NCI-H1930 (cell line): Measurements from ENCODE around the gene RFTN1.

Experiments
- DNase-seq, 2 experiments: peaks; one replicate each; lab custom pipeline; 2025; lab: John Stamatoyannopoulos, UW

The RFTN1 gene

GRCh38 chr3:16513141-16514020 lies at the start of gene RFTN1:
TSS of gene RFTN1 (minus strand) at chr3:16513699. CDS start at chr3:16493869, 19,830 bp downstream.
- DNase-seq, result no peak

- no peak for DNase-seq
Observed at GRCh38 chr3:16559653-16560365, 46.3 kb upstream of the RFTN1 start.

- no peak for DNase-seq
Observed at GRCh38 chr3:16554126-16554525, 40.6 kb upstream of the RFTN1 start.

DNA sequence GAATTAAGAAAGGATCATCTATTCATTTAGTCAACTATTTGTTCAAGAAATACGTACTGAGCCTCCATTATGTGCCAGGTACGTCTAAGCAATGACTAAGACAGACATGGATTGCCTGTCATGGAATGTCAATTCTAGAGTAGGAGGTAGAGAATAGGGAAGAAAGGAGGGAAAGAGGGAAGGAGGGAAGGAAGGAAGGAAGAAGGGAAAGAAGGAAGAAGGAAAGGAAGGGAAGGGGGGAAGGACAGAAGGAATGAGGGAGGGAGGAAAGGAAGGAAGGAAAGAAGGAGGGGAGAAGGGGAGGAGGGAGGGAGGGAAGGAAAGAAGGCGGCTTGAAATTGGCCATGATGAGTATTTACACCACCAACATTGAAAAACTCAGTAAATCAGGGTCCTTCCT lies 39.3 kb upstream of the RFTN1 start:
- DNase-seq, result no peak

DNA sequence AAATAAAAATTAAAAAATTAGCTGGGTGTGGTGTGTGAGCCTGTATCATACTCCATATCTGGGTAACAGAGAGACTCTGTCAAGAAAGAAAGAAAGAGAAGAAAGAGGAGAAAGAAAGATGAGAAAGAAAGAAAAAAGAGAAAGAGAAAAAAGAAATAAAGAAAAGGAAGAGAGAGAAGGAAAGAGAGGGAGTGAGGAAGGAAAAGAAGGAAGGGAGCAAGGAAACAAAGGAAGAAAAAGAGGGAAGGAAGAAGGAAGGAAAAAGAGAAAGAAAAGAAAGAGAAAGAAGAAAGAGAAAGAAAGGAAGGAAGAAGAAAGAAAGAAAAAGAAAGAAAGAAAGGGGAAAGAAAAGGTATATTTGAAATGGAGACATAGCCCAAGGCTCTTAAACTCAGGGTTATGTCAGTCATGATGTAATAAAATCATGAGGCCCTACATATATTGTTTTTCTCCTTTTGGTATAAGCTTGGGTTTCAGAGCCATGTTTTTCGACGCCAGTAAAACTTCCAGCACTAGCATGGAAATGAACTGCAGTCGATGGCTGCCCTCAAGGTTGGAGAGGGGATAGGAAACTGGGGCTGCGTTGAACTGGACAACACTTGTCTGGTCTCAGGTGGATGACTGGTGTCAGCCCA lies 38.0 kb upstream of the RFTN1 start:
- no peak for DNase-seq

GRCh38 chr3:16550676-16551341 lies 37.3 kb upstream of the RFTN1 start:
- peak; percentile 59 to 68 for DNase-seq

DNA sequence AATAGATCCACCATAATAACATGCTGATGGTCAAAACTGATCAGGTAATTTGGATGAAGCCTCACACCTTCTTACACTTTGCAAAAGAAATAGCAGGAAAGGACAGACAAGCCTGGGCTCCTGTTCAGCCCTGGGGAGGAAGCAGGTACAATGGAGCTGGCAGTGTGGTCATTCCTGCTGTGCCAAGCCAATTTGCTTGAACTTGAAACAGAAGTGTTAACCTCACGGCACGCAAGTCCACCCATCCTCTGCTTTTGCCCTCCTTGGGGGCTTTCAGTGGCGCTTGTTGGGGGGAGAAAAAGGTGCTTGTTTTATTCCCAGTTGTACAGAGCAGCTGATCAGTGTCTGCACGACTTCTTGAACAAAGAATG lies 36.8 kb upstream of the RFTN1 start:
- no peak for DNase-seq

DNA sequence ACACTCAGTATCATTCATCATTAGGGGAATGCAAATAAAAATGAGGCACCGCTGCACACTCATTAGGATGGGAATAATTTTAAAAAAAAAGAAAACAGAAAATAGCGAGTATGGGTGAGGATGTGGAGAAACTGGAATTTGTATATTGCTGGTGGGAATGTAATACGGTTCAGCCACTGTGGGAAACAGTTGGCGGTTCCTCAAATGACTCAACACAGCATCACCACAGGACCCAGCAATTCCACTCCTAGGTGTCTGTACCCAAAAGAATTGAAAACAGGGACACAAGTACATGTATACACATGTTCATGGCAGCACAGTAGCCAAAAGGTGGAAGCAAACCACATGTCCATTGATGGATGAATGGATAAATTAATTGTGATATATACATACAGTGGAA lies 35.2 kb upstream of the RFTN1 start:
- DNase-seq, result no peak

DNA sequence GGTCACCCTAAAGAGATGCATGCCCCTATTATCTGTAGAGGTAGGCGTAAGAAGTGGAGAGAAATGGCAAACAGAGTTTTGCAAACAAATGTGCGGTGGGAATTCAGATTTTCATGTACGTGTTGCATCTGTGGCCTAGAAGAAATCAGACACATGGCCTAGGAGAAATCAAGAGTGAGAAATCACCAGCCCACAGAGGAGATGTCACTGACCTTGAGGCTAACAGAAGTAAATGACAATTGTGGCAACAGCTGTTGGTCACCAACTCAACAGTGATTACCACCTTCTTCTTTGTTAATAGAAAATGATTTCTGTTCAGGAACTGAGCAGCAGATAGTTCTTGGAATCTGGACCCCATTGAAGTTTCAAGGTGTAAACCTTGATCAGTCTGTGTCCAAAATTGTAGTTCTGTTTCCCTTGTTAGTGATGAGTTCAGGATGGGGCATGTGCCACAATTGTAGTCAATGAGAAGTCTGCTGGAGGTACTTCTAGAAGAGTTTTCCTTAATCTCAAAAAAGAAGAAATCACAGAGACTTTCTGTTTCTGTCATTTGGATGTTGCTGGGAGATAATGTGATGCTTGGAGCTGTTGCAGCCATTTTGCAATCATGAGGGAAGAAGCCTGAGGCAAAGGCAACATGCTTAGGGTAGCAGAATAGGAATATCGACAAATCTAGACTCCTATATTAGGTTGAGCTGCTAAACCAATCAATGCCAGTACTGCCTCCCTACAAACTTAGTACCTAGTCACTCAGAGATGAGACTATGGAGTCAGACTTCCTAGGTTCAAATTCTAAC lies 34.3 kb upstream of the RFTN1 start:
- DNase-seq, result no peak

DNA sequence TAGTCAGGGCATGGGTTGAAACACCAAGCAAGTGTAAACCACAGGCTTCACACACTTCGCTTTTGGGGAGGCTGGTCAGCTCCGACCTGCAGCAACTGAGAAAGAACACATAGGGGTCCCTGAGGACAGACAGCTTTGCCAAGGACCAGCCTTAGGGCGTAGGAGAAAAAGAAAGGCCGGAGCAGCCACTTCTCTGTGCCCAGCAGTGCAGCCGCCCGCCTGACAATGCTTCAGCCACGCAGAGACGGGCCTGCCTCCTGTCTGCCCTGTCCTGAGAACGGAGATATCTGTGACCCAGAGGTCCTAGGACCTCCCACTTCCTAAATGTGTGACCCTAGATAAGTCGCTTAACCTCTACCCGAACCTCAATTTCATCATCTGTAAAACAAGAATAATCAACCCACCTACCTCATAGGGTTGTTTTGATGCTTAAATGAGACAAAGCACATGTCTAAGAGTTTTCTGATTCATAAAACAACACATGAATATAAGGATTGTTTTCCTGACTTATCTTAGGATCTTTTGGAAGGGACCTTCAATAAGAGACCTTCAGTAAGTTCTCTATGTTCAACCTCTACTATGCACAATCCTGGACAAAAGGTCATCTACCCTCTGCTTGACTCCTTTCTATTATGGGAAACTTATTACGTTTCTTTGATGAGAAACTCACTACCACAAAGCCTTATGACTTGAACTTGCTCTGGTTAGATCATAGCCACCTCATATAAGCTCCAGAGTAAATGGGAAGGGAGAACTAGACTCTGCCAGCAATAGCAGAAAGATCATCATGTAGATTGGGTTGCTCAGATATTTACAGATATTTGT lies 32.9 kb upstream of the RFTN1 start:
- no peak for DNase-seq

DNA sequence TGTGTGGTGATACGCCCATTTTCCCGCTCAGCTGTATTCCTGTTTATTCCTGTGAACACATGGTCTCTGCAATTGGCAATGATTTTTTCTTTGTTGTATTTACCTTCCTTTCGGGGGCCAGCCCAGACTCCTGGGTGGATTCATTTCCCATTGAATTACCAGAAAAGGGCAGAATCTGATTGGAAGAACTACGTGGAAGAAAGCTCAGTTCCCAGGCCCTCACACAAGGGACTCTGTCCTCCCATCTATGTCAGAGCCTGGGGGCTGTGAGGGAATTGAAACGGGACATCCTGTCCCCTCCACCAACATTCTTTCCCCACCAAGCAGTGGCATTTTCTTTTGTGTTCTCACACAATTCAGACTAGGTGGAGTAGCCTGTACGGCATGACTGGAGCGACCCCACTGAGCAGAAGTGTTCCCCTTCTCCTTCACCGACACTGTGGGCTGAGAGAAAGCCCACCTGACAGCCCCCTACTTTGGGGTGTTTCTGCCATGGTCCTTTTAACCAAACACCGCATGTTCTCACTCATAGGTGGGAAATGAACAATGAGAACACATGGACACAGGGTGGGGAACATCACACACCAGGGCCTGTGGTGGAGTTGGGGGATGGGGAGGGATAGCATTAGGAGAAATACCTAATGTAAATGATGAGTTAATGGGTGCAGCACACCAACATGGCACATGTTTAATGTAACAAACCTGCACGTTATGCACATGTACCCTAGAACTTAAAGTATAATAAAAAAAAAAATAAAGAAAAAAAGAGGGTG lies 32.1 kb upstream of the RFTN1 start:
- DNase-seq, result no peak

GRCh38 chr3:16543242-16543864 lies 29.9 kb upstream of the RFTN1 start:
- DNase-seq, result no peak

GRCh38 chr3:16538507-16538906 lies 25.0 kb upstream of the RFTN1 start:
- DNase-seq, result no peak

GRCh38 chr3:16536996-16537395 lies 23.5 kb upstream of the RFTN1 start:
- DNase-seq, result no peak

DNA sequence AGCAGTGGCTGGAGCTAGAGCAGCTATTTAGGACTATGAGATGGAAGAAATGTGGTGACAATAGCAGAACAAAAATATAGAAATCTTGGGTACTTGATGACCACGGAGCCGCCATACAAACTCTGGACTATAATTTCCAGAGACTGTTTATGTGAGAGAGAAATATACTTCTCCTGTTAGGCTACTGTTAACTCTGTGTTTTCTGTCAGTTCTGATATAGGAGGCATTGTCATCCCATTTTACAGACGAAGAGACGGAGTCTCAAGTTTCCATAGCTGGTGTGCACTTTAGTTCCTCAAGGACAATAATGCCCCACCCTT lies 22.8 kb upstream of the RFTN1 start:
- DNase-seq, result no peak

DNA sequence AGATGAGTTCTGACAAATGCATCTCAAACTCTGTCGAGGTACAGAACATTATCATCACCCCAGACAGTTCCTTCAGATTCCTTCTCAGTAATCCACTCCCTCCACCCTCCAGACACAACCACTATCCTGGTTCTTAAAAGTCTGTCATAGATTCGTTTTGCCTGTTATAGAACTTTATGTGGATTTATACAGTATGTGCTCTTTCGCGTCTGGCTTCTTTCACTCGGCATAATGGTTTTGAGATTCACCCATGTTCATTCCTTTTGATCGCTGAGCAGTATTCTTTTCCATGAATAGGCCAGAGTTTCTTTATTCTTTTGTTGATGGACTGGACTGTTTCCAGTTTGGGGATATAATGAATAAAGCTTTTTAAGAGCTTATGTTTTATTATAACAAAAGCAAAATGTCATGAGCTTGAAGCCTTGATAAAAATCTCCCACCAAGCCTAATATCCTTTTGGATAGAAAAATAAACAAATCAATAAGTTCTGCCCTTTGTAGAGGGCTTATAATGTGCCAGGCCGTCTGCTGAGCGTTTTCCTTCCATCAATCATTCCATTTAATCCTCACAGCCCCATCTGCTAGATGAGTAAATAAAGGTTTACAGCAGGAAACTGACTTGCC lies 21.3 kb upstream of the RFTN1 start:
- peak; percentile 50 to 63 for DNase-seq

- DNase-seq, result peak; percentile 37 to 52
Observed at GRCh38 chr3:16533928-16534574, 20.6 kb upstream of the RFTN1 start.

GRCh38 chr3:16529264-16529663 lies 15.8 kb upstream of the RFTN1 start:
- DNase-seq, result no peak

- no peak for DNase-seq
Observed at GRCh38 chr3:16528581-16528993, 15.1 kb upstream of the RFTN1 start.
